HCT116 (cell line): ENCODE results near the gene ST7L.

Experiments
- ELF1 ChIP-seq: IDR thresholded peaks from 2 replicates; pipeline ENCODE4 v1.6.1; 2012; ENCODE audit warnings: low read depth, borderline replicate concordance
- EZH2 ChIP-seq: fragments of 200-600 bp; sonication (generic); IDR thresholded peaks from 2 replicates; pipeline ENCODE4 v1.6.1; 2017; ENCODE audit warnings: antibody characterized with exemption, mixed run types
- EZH2phosphoT487 ChIP-seq: fragments of 200-600 bp; IDR thresholded peaks from 2 replicates; pipeline ENCODE4 v1.6.1; 2018; ENCODE audit warnings: antibody characterized with exemption, borderline replicate concordance
- POLR2A ChIP-seq: IDR thresholded peaks from 2 replicates; pipeline ENCODE4 v1.7.0; 2011; ENCODE audit warnings: borderline replicate concordance; ENCODE audit not compliant: insufficient read depth, insufficient read length; ENCODE audit errors: extremely low read depth
- POLR2AphosphoS5 ChIP-seq: IDR thresholded peaks from 2 replicates; pipeline ENCODE4 v1.6.1; 2011; ENCODE audit warnings: mild to moderate bottlenecking, low read depth, low read length, moderate library complexity
- RAD21 ChIP-seq: IDR thresholded peaks from 2 replicates; pipeline ENCODE4 v1.6.1; 2012; ENCODE audit warnings: low read depth, mild to moderate bottlenecking
- REST ChIP-seq: IDR thresholded peaks from 2 replicates; pipeline ENCODE4 v1.6.1; 2012; ENCODE audit warnings: low read depth
- ZFX ChIP-seq: fragments of 450-650 bp; IDR thresholded peaks from 2 replicates; pipeline ENCODE4 v1.6.1; 2017
- TF ChIP-seq, protein P1 (sequence below): IDR thresholded peaks from 2 replicates; pipeline ENCODE4 v1.6.1; 2012
- TF ChIP-seq, protein P2 (sequence below), 3 experiments: fragments of 200-600 bp in 1 of 3; sonication (generic) in 1 of 3; IDR thresholded peaks in 2 of 3; conservative IDR thresholded peaks in 1 of 3; 2 replicates each; pipeline ENCODE4 v1.5.1; 2012 to 2017; ENCODE audit warnings: low read depth in 2 of 3, low read length in 2 of 3, antibody characterized with exemption in 1 of 3, borderline replicate concordance in 1 of 3, control low read depth in 1 of 3, mild to moderate bottlenecking in 1 of 3, mixed read lengths in 1 of 3, mixed run types in 1 of 3, moderate library complexity in 1 of 3; ENCODE audit not compliant: insufficient read depth in 1 of 3

- TF ChIP-seq EZH2 (no peak), POLR2AphosphoS5 (no peak), RAD21 (no peak), POLR2A (no peak), EZH2phosphoT487 (no peak), ZFX (no peak), ELF1 (no peak), REST (no peak)
- TF ChIP-seq, protein P1, sequence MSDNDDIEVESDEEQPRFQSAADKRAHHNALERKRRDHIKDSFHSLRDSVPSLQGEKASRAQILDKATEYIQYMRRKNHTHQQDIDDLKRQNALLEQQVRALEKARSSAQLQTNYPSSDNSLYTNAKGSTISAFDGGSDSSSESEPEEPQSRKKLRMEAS: no peak
- TF ChIP-seq, protein P2, sequence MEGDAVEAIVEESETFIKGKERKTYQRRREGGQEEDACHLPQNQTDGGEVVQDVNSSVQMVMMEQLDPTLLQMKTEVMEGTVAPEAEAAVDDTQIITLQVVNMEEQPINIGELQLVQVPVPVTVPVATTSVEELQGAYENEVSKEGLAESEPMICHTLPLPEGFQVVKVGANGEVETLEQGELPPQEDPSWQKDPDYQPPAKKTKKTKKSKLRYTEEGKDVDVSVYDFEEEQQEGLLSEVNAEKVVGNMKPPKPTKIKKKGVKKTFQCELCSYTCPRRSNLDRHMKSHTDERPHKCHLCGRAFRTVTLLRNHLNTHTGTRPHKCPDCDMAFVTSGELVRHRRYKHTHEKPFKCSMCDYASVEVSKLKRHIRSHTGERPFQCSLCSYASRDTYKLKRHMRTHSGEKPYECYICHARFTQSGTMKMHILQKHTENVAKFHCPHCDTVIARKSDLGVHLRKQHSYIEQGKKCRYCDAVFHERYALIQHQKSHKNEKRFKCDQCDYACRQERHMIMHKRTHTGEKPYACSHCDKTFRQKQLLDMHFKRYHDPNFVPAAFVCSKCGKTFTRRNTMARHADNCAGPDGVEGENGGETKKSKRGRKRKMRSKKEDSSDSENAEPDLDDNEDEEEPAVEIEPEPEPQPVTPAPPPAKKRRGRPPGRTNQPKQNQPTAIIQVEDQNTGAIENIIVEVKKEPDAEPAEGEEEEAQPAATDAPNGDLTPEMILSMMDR (IDR thresholded peaks at IDR 0.05 in 2 of 3, conservative IDR thresholded peaks at IDR 0.05 in 1 of 3; ENCODE audit: borderline replicate concordance in 1 of 3, insufficient read depth in 1 of 3, low read depth in 2 of 3, low read length in 2 of 3): no peak
Observed at GRCh38 chr1:112524251-112524650, 94.7 kb downstream of the ST7L start.
